Adipose tissue (tissue), 3 donors: ENCODE data around the gene LRIG2. TPM values are rescaled to one million over a fixed set of nuclear protein-coding genes. Genes with fewer than 3 reads are reported as not detected.
"Not testable (repeated sequence)": the region's sequence is repeated elsewhere in the genome, so short reads cannot be mapped to it uniquely, and the experiment has no call there.

Experiments used
- H3K27ac ChIP-seq: one replicate; pipeline ENCODE4 v1.5.1; 2013; ENCODE audit warnings: low read depth, low read length
- WGBS, 3 donors: extraction: QIAGEN DNeasy Blood & Tissue Kit; methylation state at CpG; one replicate each; pipeline ENCODE4 v1.1.7; 2013; 5-methylcytosine and 5-hydroxymethylcytosine counted together
- polyA plus RNA-seq, 3 donors: library from polyadenylated mRNA; stranded (reverse); fragments of 200-250 nt; gene quantifications; one replicate each; pipeline ENCODE4 v1.2.3, GENCODE V29; 2013
- donor health status: healthy with polysubstance abuse.
- donor health status: Bipolar disorder and iron deficiency.
- donor health status: healthy.

The LRIG2 gene
- polyA plus RNA-seq: 1 to 10 TPM; 1.7 to 2.4 (median 2.0) TPM

GRCh38 chr1:113072757-113073478, at the start of gene LRIG2:
TSS of gene LRIG2 (plus strand) at chr1:113073198. CDS start at chr1:113073407, 209 bp downstream.
- WGBS, 3 donors: 0% methylated on average over 43 to 49 of the region's 49 CpGs

DNA sequence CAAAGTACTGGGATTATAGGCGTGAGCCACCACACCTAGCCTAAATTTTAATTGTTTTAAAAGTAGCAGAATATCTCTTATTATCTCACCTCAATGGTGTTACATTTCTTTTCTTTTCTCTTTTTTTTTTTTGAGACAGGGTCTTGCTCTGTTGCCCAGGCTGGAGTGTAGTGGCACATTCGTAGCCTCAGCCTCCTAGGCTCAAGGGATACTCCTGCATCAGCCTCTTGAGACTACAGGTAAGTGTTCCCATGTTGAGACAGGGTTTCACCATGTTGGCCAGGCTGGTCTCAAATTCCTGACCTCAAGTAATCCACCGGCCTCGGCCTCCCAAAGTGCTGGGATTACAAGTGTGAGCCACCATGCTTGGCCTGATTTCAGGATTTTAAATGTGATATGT, 49.7 kb upstream of the LRIG2 start:
- H3K27ac ChIP-seq: not testable (repeated sequence)
- WGBS, 3 donors: 95 to 96% (median 96%) methylated on average over 4 of the region's 4 CpGs

More at GRCh38 chr1:113072757-113073478, at the start of gene LRIG2:
- H3K27ac ChIP-seq: no peak within 1 kb of the TSS

DNA sequence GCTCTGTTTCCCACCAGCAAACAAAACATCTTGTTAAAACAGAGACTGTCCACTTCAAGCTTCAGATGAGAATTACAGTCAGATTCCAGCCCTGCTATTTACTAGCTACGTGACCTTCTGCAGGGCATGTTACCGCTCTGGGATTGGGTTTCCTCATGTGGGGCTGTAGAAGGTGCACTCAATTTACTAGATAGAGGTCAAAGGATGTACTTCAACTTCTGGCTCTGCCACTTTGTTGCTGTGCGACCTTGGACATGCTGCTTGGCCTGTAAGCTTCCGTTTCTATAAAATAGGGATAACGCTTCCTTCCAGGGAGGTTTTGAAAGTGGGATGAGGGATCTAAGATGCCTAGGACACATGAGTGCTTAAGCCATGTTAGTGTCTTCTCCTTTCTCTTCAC, 46.0 kb upstream of the LRIG2 start:
- WGBS, 3 donors: 71 to 85% (median 84%) methylated on average over 5 of the region's 5 CpGs

GRCh38 chr1:113027449-113027848, 45.5 kb upstream of the LRIG2 start:
- no peak overlapping the region for H3K27ac ChIP-seq

More for the DNA sequence above, 46.0 kb upstream of the LRIG2 start:
- H3K27ac ChIP-seq: no peak overlapping the region

DNA sequence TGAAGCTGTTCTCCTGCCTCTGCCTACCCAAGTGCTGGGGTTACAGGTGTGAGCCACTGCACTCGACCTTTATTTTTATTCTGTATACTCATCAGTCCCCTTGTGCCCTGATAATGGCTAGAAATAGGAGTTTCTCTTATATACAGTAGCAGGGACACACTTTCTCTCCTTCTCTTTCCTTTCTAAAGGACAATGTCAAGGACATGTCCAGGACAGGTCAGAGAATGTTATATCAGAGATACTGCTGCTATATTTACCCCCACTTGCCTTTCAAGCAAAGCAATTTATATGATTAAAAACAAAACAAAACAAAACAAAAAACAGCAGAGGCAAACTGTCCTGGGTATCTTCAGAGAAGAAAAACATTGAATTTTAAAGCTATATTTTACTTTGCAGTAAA, 43.2 kb upstream of the LRIG2 start:
- WGBS, 3 donors: 52 to 60% (median 56%) methylated on average over 1 of the region's 1 CpG
- no peak overlapping the region for H3K27ac ChIP-seq

DNA sequence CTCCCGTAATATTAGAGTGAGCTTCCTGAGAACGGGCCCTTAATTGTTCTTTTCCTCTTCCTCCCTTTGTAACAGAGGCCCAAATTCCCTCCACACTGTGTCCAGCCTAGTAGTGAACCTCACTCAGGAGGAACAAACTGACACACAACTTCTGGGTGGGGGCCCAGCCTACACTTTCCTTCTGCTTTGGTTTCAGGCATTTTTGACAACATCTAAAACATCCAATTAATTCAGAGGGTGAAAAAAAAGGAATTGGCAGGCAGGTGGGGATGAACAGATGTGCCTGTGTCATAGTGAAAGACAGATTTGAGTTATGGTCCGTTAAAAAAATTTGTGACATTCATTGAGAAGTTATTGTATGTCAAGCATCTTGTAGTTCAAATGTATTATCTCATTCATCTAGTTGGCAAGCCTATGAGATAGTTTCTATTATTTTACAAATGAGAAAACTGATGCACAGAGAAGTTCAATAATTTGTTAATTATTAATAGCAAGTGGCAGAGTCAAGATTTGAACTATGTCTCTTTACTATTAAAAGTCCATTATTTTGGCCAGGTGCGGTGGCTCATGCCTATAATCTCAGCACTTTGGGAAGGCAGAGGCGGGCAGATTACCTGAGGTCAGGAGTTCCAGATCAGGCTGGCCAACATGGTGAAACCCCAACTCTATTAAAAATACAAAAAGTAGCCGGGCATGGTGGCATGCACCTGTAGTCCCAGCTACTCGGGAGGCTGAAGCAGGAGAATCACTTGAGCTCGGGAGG, 41.6 kb upstream of the LRIG2 start:
- 79 to 82% (median 81%) methylated on average over 8 of the region's 8 CpGs for WGBS, 3 donors
- H3K27ac ChIP-seq: no peak overlapping the region

DNA sequence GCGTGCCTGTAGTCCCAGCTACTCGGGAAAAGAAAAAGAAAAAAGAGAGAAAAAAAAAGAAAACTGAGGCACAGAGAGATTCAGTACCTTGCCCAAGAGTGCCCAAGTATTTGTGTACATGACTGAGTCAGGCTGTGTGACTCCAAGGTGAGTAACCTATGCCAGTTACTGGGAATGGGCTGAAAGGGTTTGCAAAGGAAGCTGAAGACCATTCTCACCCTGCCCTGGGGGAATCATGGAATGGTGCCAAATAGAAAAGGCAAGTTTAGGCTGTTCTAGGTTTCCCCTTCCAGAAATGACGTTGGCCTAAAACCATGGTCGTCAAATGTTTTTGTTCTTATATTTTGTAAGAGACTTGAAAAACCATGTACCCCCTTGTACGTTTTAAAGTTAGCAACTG, 37.9 kb upstream of the LRIG2 start:
- 90 to 91% (median 91%) methylated on average over 5 of the region's 5 CpGs for WGBS, 3 donors
- H3K27ac ChIP-seq: no peak overlapping the region

- WGBS, 3 donors: 70 to 82% (median 77%) methylated on average over 2 of the region's 2 CpGs
- H3K27ac ChIP-seq: no peak overlapping the region
Observed at GRCh38 chr1:113036639-113037321, 36.2 kb upstream of the LRIG2 start.

- H3K27ac ChIP-seq: no peak overlapping the region
- WGBS, 3 donors: 28 to 58% (median 45%) methylated on average over 2 of the region's 2 CpGs
Observed at GRCh38 chr1:113040041-113040440, 33.0 kb upstream of the LRIG2 start.

DNA sequence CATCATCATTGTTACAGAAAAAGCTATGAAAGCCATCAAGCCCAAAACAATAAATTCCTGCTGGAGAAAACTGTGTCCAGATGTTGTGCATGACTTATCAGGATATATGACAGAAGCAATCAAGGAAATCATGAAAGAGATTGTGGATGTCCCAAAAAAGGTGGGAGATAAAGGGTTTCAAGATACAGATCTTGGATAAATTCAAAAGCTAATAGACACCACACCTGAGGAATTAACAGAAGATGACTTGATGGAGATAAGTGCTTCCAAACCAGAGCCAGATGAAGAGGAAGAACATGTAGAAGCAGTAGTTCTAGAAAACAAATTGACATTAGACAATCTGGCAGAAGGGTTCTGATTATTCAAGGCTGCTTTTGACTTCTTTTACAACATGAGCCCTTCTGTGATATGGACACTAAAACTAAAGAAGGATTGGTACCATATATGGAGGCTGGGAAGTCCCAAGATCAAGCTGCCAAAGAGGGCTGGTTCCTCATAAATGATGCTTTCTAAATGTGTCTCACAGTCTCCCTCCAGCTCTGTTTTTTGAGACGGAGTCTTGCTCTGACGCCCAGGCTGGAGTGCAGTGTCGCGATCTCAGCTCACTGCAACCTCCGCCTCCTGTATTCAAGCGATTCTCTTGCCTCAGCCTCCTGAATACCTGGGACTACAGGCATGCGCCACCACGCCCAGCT, 32.1 kb upstream of the LRIG2 start:
- H3K27ac ChIP-seq: no peak overlapping the region
- 81 to 97% (median 84%) methylated on average over 8 of the region's 8 CpGs for WGBS, 3 donors

- WGBS, 3 donors: 39 to 60% (median 47%) methylated on average over 1 of the region's 1 CpG
- no peak overlapping the region for H3K27ac ChIP-seq
Observed at GRCh38 chr1:113041569-113042284, 31.3 kb upstream of the LRIG2 start.

DNA sequence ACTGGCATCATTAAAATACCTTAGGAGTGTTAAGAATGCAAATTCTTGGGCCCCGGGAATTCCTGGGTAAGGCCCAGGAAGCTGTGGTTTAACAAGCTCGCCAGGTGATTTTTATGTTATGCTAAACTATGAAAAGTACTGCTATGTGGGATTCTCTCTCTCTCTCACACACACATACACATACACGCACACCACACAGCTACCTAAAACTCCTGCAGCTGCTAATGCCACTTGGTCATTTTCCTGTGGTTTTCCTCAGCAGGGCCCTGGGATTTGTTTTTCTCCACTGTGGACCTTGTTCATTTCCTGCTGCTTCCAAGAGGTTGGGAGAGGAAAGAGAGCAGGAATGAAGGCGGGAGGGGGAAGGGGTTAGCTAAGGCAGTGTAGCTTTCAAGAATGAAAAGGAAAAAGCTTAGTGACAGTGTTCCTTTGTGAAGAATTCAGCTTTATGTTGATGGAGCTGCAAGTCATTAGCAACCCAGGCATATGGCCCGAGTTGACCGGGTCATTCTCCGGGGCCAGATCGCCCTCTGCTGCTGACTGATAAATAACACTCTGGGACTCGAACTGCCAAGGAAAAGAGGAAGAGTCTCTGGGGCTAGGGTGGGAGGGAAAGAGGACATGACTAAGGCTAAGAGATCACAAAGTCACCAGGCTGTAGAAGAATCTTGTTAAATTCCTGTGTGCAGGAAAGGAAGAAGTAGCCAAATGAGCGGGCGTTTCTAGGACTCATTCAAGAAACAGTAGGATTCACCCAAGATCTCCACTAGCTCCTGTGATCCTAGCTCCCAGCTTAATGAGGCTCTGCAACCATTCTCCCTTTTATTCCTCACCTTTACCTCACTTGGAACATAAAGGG, 30.5 kb upstream of the LRIG2 start:
- WGBS, 3 donors: 14 to 21% (median 15%) methylated on average over 11 of the region's 11 CpGs

GRCh38 chr1:113043144-113043488, 29.9 kb upstream of the LRIG2 start:
- H3K27ac ChIP-seq: not testable (repeated sequence)
- WGBS, 3 donors: 62 to 78% (median 65%) methylated on average over 12 of the region's 12 CpGs

More for the DNA sequence above, 30.5 kb upstream of the LRIG2 start:
- H3K27ac ChIP-seq: no peak overlapping the region

- no peak overlapping the region for H3K27ac ChIP-seq
- WGBS, 3 donors: 39 to 71% (median 52%) methylated on average over 4 of the region's 4 CpGs
Observed at GRCh38 chr1:113046569-113046968, 26.4 kb upstream of the LRIG2 start.

- no peak overlapping the region for H3K27ac ChIP-seq
- 83 to 95% (median 91%) methylated on average over 3 of the region's 3 CpGs for WGBS, 3 donors
Observed at GRCh38 chr1:113048064-113048463, 24.9 kb upstream of the LRIG2 start.

DNA sequence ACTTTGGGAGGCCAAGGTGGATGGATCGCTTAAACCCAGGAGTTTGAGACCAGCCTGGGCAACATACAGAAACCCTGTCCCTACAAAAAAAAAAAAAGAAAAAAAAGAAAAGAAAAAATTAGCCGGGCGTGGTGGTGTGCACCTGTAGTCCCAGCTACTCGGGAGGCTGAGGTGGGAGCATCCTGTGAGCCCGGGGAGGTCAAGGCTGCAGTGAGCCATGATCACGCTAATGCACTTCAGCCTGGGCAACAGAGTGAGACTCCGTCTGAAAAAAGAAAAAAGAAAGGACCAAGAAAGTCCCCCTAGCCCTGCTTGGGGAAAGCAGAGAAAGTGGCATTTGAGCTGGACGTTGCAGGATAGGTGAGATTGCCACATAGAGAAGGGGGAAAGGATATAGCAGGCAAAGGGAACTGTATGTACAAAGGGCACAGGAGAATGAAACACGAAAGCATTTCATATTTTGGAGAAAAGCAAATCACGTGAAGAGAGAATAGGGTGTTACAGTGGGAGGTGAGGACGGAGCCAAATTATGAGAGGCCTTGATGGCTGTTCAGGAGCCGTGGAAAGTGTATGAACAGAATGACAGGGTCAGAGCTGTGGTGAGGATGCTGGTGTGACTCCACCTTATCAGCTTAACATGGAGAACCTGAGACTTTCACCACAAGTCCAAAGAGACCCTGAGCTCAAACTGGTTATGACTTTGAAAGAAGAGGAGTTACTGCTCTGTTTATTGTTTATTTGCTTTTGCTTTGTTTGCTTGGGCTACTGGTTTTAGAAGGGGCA, 19.5 kb upstream of the LRIG2 start:
- no peak overlapping the region for H3K27ac ChIP-seq
- WGBS, 3 donors: 85 to 88% (median 87%) methylated on average over 12 of the region's 12 CpGs

DNA sequence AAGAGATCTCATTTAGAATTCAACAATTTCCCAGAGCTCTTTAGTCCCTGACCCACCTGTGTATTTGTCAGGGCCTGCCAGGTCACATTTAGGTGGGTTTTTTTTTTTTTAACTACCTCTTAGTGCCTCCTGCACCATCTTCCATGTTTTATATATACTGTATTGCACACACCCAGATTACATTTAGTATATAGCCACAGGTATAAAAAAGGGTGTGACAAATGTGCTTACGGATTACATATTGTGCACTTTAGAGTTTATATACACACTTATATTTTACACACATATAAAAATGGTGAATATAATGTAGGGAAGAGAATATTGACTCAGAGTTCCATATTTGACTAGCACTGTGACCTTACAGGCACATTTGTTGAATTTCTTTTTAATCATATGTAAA, 17.4 kb upstream of the LRIG2 start:
- no peak overlapping the region for H3K27ac ChIP-seq
- WGBS, 3 donors: 95 to 100% (median 98%) methylated on average over 1 of the region's 1 CpG
